ENCODE data around the gene SHROOM1.

Gene SHROOM1

DNA sequence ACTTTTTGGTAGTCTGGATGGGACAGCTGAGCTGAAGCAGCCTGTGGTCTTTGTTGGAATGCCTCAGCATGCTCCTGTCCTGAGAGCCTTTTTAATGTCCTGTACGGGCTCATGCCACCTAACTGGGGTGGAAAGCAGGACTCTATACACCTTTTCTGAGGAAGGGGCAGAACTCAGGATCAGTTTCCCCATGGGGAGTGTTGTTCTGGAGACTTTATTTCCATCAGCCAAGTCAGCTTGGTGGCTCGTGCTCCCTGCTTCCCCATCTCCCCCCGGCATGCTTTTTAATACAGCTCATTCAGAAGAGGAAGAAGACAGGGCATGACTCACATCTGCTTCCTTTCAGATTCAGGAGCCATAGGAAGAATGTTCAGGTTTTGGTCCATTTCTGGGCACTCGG, 48.3 kb downstream of the SHROOM1 start:
- Histone ChIP-seq H3K4me3 (ENCODE audit: low read depth in 1 of 2, low read length in 1 of 2) (no peak overlapping the region), H3K36me3 (no peaks in the 10 kb centered on the region), H3K4me1 (ENCODE audit: control insufficient read depth in 1 of 2, insufficient read depth in 1 of 2, low read depth in 1 of 2, low read length in 1 of 2) (peaks cover 0 to 5% of the 10 kb centered on the region in 2 experiments), H3K27me3 (peaks cover 98% of the 10 kb centered on the region), H3K27ac (no peak overlapping the region), H3K9me3 (no peaks in the 10 kb centered on the region)
- TF ChIP-seq CTCF (IDR thresholded peaks at IDR 0.05): no peak

DNA sequence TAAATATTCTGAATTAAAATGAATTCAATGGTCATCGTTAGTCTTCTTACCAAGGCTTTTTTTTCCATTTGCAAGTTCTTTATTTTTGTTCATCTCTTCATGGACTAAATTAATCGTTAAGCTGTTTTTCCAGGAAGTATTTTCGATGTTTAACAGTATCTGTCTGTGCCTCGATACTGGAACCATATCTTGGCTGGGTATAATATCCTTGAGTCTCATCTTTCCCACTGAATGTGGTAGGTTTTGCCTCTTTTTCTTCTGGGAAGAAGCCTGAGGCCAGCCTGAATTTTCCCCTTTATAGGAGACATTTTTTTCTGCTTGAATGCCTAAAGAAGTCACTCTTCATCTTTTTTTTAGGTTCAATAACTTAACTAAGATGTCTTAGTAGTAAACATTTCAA, 49.4 kb downstream of the SHROOM1 start:
- TF ChIP-seq CTCF (IDR thresholded peaks at IDR 0.05): no peak
- Histone ChIP-seq H3K4me1 (ENCODE audit: control insufficient read depth in 1 of 2, insufficient read depth in 1 of 2, low read depth in 1 of 2, low read length in 1 of 2) (peaks cover 0 to 11% of the 10 kb centered on the region in 2 experiments), H3K27me3 (peaks cover 99% of the 10 kb centered on the region), H3K27ac (no peak overlapping the region), H3K36me3 (no peaks in the 10 kb centered on the region), H3K4me3 (ENCODE audit: low read depth in 1 of 2, low read length in 1 of 2) (no peak overlapping the region), H3K9me3 (no peaks in the 10 kb centered on the region)

GRCh38 chr5:132780577-132780976, 49.9 kb downstream of the SHROOM1 start:
- Histone ChIP-seq H3K9me3 (no peaks in the 10 kb centered on the region), H3K36me3 (no peaks in the 10 kb centered on the region), H3K27me3 (peaks cover 99% of the 10 kb centered on the region), H3K4me1 (ENCODE audit: control insufficient read depth in 1 of 2, insufficient read depth in 1 of 2, low read depth in 1 of 2, low read length in 1 of 2) (peaks cover 0 to 11% of the 10 kb centered on the region in 2 experiments), H3K4me3 (ENCODE audit: low read depth in 1 of 2, low read length in 1 of 2) (no peak overlapping the region), H3K27ac (no peak overlapping the region)
- no peak for TF ChIP-seq CTCF (IDR thresholded peaks at IDR 0.05)

DNA sequence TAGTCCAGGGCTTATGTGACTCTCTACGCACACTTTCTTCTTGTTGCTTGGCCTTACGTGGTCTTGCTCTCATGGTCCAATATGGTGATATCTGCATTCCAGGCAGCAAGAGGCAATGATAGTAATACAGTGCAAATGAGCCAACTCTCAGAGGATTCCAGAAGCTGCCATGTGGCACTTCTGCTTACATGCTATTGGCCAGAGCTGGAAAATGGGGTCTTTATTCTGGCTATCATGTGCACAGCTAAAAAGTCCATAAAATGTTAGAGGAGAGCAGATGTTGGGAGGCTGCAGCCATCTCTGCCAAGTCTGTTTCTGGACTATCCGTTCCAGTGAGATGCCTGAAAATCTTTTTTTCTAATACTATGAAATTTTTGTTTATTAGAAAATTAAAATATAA, 50.5 kb downstream of the SHROOM1 start:
- no peak for TF ChIP-seq CTCF (IDR thresholded peaks at IDR 0.05)
- Histone ChIP-seq H3K4me1 (ENCODE audit: control insufficient read depth in 1 of 2, insufficient read depth in 1 of 2, low read depth in 1 of 2, low read length in 1 of 2) (peaks cover 0 to 11% of the 10 kb centered on the region in 2 experiments), H3K27me3 (peaks cover 99% of the 10 kb centered on the region), H3K27ac (no peak overlapping the region), H3K36me3 (no peaks in the 10 kb centered on the region), H3K9me3 (no peaks in the 10 kb centered on the region), H3K4me3 (ENCODE audit: low read depth in 1 of 2, low read length in 1 of 2) (no peak overlapping the region)

GRCh38 chr5:132778856-132779255, 51.6 kb downstream of the SHROOM1 start:
- Histone ChIP-seq H3K4me1 (ENCODE audit: control insufficient read depth in 1 of 2, insufficient read depth in 1 of 2, low read depth in 1 of 2, low read length in 1 of 2) (peaks cover 0 to 11% of the 10 kb centered on the region in 2 experiments), H3K27ac (no peak overlapping the region), H3K27me3 (peaks cover 100% of the 10 kb centered on the region), H3K4me3 (ENCODE audit: low read depth in 1 of 2, low read length in 1 of 2) (no peak overlapping the region), H3K9me3 (no peaks in the 10 kb centered on the region), H3K36me3 (no peaks in the 10 kb centered on the region)
- no peak for TF ChIP-seq CTCF (IDR thresholded peaks at IDR 0.05)

- H3K27ac ChIP-seq: no peak overlapping the region
Measured at GRCh38 chr5:132778129-132778528, 52.3 kb downstream of the SHROOM1 start.

More at GRCh38 chr5:132778129-132778528, 52.3 kb downstream of the SHROOM1 start:
- no peak for TF ChIP-seq CTCF (IDR thresholded peaks at IDR 0.05)
- Histone ChIP-seq H3K27me3 (peaks cover 100% of the 10 kb centered on the region), H3K36me3 (no peaks in the 10 kb centered on the region), H3K4me1 (ENCODE audit: control insufficient read depth in 1 of 2, insufficient read depth in 1 of 2, low read depth in 1 of 2, low read length in 1 of 2) (peaks cover 0 to 11% of the 10 kb centered on the region in 2 experiments), H3K9me3 (no peaks in the 10 kb centered on the region), H3K4me3 (ENCODE audit: low read depth in 1 of 2, low read length in 1 of 2) (no peak overlapping the region)
